H9 (cell line): ENCODE measurements around the gene MYLK3. TPM values are rescaled to one million over a fixed set of nuclear protein-coding genes. Genes with fewer than 3 reads are reported as not detected.

Experiments used
- DNase-seq: peaks from one replicate; pipeline ENCODE4 v3.0.0-alpha.2; 2017
- H2AFZ ChIP-seq: one replicate; pipeline ENCODE4 v1.6.1; 2013; ENCODE audit warnings: mild to moderate bottlenecking, low read length, control low read depth, moderate library complexity
- H2AK5ac ChIP-seq: 2 replicates; pipeline ENCODE4 v1.6.1; 2013; ENCODE audit warnings: low read length, control low read depth, mixed read lengths; ENCODE audit not compliant: insufficient read length
- H2BK120ac ChIP-seq: one replicate; pipeline ENCODE4 v1.6.1; 2013; ENCODE audit warnings: low read depth, mild to moderate bottlenecking, low read length, control low read depth, inconsistent platforms; ENCODE audit not compliant: poor library complexity, severe bottlenecking
- H2BK12ac ChIP-seq: 2 replicates; pipeline ENCODE4 v1.6.1; 2013; ENCODE audit warnings: low read length, control low read depth, mixed read lengths, low read depth; ENCODE audit not compliant: insufficient read length
- H2BK15ac ChIP-seq: 2 replicates; pipeline ENCODE4 v1.6.1; 2013; ENCODE audit warnings: low read depth, low read length, control low read depth
- H2BK20ac ChIP-seq: one replicate; pipeline ENCODE4 v1.6.1; 2013; ENCODE audit warnings: low read depth, mild to moderate bottlenecking, low read length, control low read depth, inconsistent platforms; ENCODE audit not compliant: poor library complexity, severe bottlenecking
- H2BK5ac ChIP-seq: 2 replicates; pipeline ENCODE4 v1.6.1; 2013; ENCODE audit warnings: low read length, control low read depth, mixed read lengths; ENCODE audit not compliant: insufficient read length
- H3K14ac ChIP-seq: 2 replicates; pipeline ENCODE4 v1.6.1; 2013; ENCODE audit warnings: low read length, control low read depth; ENCODE audit not compliant: insufficient read depth
- H3K18ac ChIP-seq: 2 replicates; pipeline ENCODE4 v1.6.1; 2013; ENCODE audit warnings: low read depth, mild to moderate bottlenecking, mixed read lengths, low read length, control low read depth; ENCODE audit not compliant: insufficient read length
- H3K23ac ChIP-seq: 2 replicates; pipeline ENCODE4 v1.6.1; 2013; ENCODE audit warnings: low read length, control low read depth, mixed read lengths, low read depth; ENCODE audit not compliant: insufficient read length
- H3K23me2 ChIP-seq: 2 replicates; pipeline ENCODE4 v1.6.1; 2013; ENCODE audit warnings: low read depth, mild to moderate bottlenecking, mixed read lengths, low read length, control low read depth; ENCODE audit not compliant: insufficient read length, poor library complexity, severe bottlenecking
- H3K27ac ChIP-seq: 2 replicates; pipeline ENCODE4 v1.5.1; 2013; ENCODE audit warnings: low read length, control low read depth, mixed read lengths, low read depth; ENCODE audit not compliant: insufficient read length
- H3K27me3 ChIP-seq: 2 replicates; pipeline ENCODE4 v1.6.1; 2013; ENCODE audit warnings: low read length, control low read depth, inconsistent platforms; ENCODE audit not compliant: insufficient read depth
- H3K4ac ChIP-seq: 2 replicates; pipeline ENCODE4 v1.6.1; 2013; ENCODE audit warnings: low read depth, mild to moderate bottlenecking, control low read depth, inconsistent platforms, low read length, moderate library complexity
- H3K4me1 ChIP-seq: 2 replicates; pipeline ENCODE4 v1.6.1; 2013; ENCODE audit warnings: low read length, control low read depth, inconsistent platforms; ENCODE audit not compliant: insufficient read depth
- H3K4me2 ChIP-seq: 2 replicates; pipeline ENCODE4 v1.6.1; 2013; ENCODE audit warnings: low read length, control low read depth, mixed read lengths; ENCODE audit not compliant: insufficient read length, insufficient read depth
- H3K56ac ChIP-seq: 2 replicates; pipeline ENCODE4 v1.6.1; 2013; ENCODE audit warnings: low read depth, mild to moderate bottlenecking, mixed read lengths, low read length, control low read depth; ENCODE audit not compliant: insufficient read length
- H3K79me1 ChIP-seq: 2 replicates; pipeline ENCODE4 v1.6.1; 2013; ENCODE audit warnings: low read depth, mild to moderate bottlenecking, moderate library complexity, low read length, control low read depth, inconsistent platforms; ENCODE audit not compliant: insufficient read depth, poor library complexity, severe bottlenecking
- H3K79me2 ChIP-seq: 2 replicates; pipeline ENCODE4 v1.6.1; 2013; ENCODE audit warnings: low read length, control low read depth, inconsistent platforms; ENCODE audit not compliant: insufficient read depth
- H3K9ac ChIP-seq: 2 replicates; pipeline ENCODE4 v1.6.1; 2013; ENCODE audit warnings: low read length, control low read depth, mixed read lengths; ENCODE audit not compliant: insufficient read length; ENCODE audit errors: extremely low read depth
- H3K9me3 ChIP-seq: one replicate; pipeline ENCODE4 v1.6.1; 2013; ENCODE audit warnings: low read depth, low read length, inconsistent platforms; ENCODE audit not compliant: control insufficient read depth
- H3T11ph ChIP-seq: one replicate; pipeline ENCODE4 v1.6.1; 2013; ENCODE audit warnings: mild to moderate bottlenecking, low read length, control low read depth, inconsistent platforms
- H4K20me1 ChIP-seq: one replicate; pipeline ENCODE4 v1.6.1; 2013; ENCODE audit not compliant: control insufficient read depth, insufficient read length, insufficient read depth
- H4K5ac ChIP-seq: 2 replicates; pipeline ENCODE4 v1.6.1; 2013; ENCODE audit warnings: low read depth, mild to moderate bottlenecking, mixed read lengths, low read length, control low read depth; ENCODE audit not compliant: insufficient read length
- H4K8ac ChIP-seq: replicated peaks from 2 replicates; pipeline ENCODE4 v1.6.1; 2013; ENCODE audit warnings: low read length, control low read depth, mixed read lengths, low read depth; ENCODE audit not compliant: insufficient read length
- H4K91ac ChIP-seq: 2 replicates; pipeline ENCODE4 v1.6.1; 2013; ENCODE audit warnings: low read depth, mild to moderate bottlenecking, moderate library complexity, mixed read lengths, low read length, control low read depth; ENCODE audit not compliant: insufficient read length
- H3K27ac Mint-ChIP-seq, 3 experiments: 2 replicates in 2 of 3; 3 replicates in 1 of 3; pipeline ENCODE4 v1.8.0; 2020 to 2021; ENCODE audit warnings: mixed read lengths in 3 of 3, mild to moderate bottlenecking in 1 of 3, moderate library complexity in 1 of 3
- H3K27me3 Mint-ChIP-seq: 2 replicates; pipeline ENCODE4 v1.8.0; 2021; ENCODE audit warnings: low read depth, mild to moderate bottlenecking, moderate library complexity, mixed read lengths
- H3K36me3 Mint-ChIP-seq, 3 experiments: 2 replicates in 2 of 3; 3 replicates in 1 of 3; pipeline ENCODE4 v1.8.0; 2020 to 2021; ENCODE audit warnings: low read depth in 3 of 3, mixed read lengths in 3 of 3; ENCODE audit not compliant: insufficient read depth in 1 of 3
- H3K4me1 Mint-ChIP-seq, 2 experiments: 2 replicates each; pipeline ENCODE4 v1.8.0; 2020; ENCODE audit warnings: mixed read lengths in 2 of 2
- H3K4me3 Mint-ChIP-seq, 2 experiments: 2 replicates in 1 of 2; 3 replicates in 1 of 2; pipeline ENCODE4 v1.8.0; 2020 to 2021; ENCODE audit warnings: mild to moderate bottlenecking in 2 of 2, mixed read lengths in 2 of 2, moderate library complexity in 1 of 2
- H3K9me3 Mint-ChIP-seq, 2 experiments: 2 replicates in 1 of 2; 3 replicates in 1 of 2; pipeline ENCODE4 v1.8.0; 2020; ENCODE audit warnings: mild to moderate bottlenecking in 2 of 2, mixed read lengths in 2 of 2, moderate library complexity in 1 of 2
- CTCF ChIP-seq: fragments of 200-600 bp; sonication (generic); conservative IDR thresholded peaks from 3 replicates; pipeline ENCODE4 v1.8.0; 2021; ENCODE audit warnings: antibody characterized with exemption, mild to moderate bottlenecking
- WGBS: extraction: QIAGEN DNeasy Blood & Tissue Kit; methylation state at CpG from one replicate; pipeline ENCODE4 v1.1.7; 2013; ENCODE audit warnings: missing lambda C conversion rate, low lambda C conversion rate, mixed read lengths; ENCODE audit not compliant: insufficient read length; ENCODE audit errors: extremely low coverage; 5-methylcytosine and 5-hydroxymethylcytosine counted together
- total RNA-seq: library from RNA; stranded (reverse); gene quantifications from 2 replicates; pipeline ENCODE4 v1.2.1, GENCODE V29; 2021

Gene MYLK3
- total RNA-seq, 1 experiment from 2014 or later: 0.90 TPM

DNA sequence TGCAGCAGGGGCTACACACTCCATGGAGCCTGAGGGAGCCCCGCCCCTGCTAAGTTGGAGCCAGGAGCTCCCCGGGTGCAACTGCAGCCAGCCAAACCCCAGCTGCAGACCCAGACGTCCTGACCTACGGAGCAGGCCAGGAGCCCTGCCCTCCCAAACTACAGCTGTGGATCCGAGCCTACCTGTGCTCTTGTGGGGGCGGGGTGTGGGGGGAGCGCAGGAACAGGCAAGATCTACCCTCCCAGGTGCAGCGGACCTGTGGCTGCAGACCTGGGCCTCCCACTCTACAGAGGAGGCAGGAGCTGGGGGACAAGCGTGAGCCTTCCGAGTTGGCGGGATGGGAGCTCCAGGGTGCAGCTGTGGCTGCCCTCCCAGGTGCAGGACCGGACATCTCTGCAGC, 29.7 kb upstream of the MYLK3 start:
- Histone ChIP-seq H3K79me1 (no peaks in the 10 kb centered on the region), H3K4me2 (no peak overlapping the region), H3K79me2 (no peaks in the 10 kb centered on the region), H3K27me3 (no peaks in the 10 kb centered on the region), H3K23ac (no peak overlapping the region), H3K18ac (no peak overlapping the region), H2AFZ (no peak overlapping the region), H4K91ac (no peak overlapping the region), H3K4me1 (no peaks in the 10 kb centered on the region), H2BK15ac (no peak overlapping the region), H3T11ph (no peak overlapping the region), H2BK5ac (no peak overlapping the region), H3K27ac (no peak overlapping the region), H4K8ac (no peak overlapping the region), H3K9me3 (no peaks in the 10 kb centered on the region), H3K9ac (no peak overlapping the region), H3K23me2 (no peaks in the 10 kb centered on the region), H3K4ac (no peak overlapping the region), H2BK12ac (no peak overlapping the region), H3K56ac (no peak overlapping the region), H3K14ac (no peak overlapping the region; the same call in 1 of the 2 replicates), H4K5ac (no peak overlapping the region), H4K20me1 (no peaks in the 10 kb centered on the region), H2BK120ac (no peak overlapping the region), H2BK20ac (no peak overlapping the region), H2AK5ac (no peak overlapping the region)
- TF ChIP-seq CTCF: no peak
- peaks cover 2 to 10% (median 6%) of the 10 kb centered on the region in 3 experiments; a peak in 4 of 7 replicates for H3K36me3 Mint-ChIP-seq
- no peak for DNase-seq
- WGBS: no CpG with 5 or more reads among the region's 12 CpGs
- H3K27ac Mint-ChIP-seq: no peak overlapping the region
- H3K4me1 Mint-ChIP-seq: no peaks in the 10 kb centered on the region
- H3K27me3 Mint-ChIP-seq: no peaks in the 10 kb centered on the region
- H3K4me3 Mint-ChIP-seq: no peak overlapping the region
- peaks cover 9 to 18% of the 10 kb centered on the region in 2 experiments for H3K9me3 Mint-ChIP-seq
